Activated CD8-positive, alpha-beta memory T cell treated with anti-CD3 and anti-CD28 coated beads, Interleukin-2, amount 50 U/mL, for 1 hour (primary cell): ENCODE data around the gene NKX6-2.

Source experiments
- DNase-seq: peaks from one replicate; pipeline ENCODE4 v3.0.0-alpha.2; 2020; ENCODE audit errors: extremely low read depth

Gene NKX6-2

GRCh38 chr10:132813001-132813401, 27.1 kb upstream of the NKX6-2 start:
- no peak for DNase-seq

GRCh38 chr10:132812520-132812919, 26.6 kb upstream of the NKX6-2 start:
- DNase-seq, result no peak

- no peak for DNase-seq
These were observed 26.0 kb upstream of the NKX6-2 start for GRCh38 chr10:132811891-132812481.

- DNase-seq, result no peak
These were observed 25.1 kb upstream of the NKX6-2 start for GRCh38 chr10:132810807-132811700.

GRCh38 chr10:132810141-132810806, 24.3 kb upstream of the NKX6-2 start:
- DNase-seq, result no peak

GRCh38 chr10:132809232-132810140, 23.5 kb upstream of the NKX6-2 start:
- DNase-seq, result no peak

GRCh38 chr10:132808383-132809231, 22.7 kb upstream of the NKX6-2 start:
- no peak for DNase-seq

GRCh38 chr10:132807621-132808049, 21.7 kb upstream of the NKX6-2 start:
- DNase-seq, result no peak

GRCh38 chr10:132806561-132807003, 20.6 kb upstream of the NKX6-2 start:
- no peak for DNase-seq

- no peak for DNase-seq
These were observed 20.2 kb upstream of the NKX6-2 start for GRCh38 chr10:132806110-132806509.

- no peak for DNase-seq
These were observed 19.7 kb upstream of the NKX6-2 start for GRCh38 chr10:132805599-132805998.

GRCh38 chr10:132804785-132805426, 19.0 kb upstream of the NKX6-2 start:
- no peak for DNase-seq

- no peak for DNase-seq
These were observed 18.3 kb upstream of the NKX6-2 start for GRCh38 chr10:132804287-132804686.

- no peak for DNase-seq
These were observed 17.7 kb upstream of the NKX6-2 start for GRCh38 chr10:132803416-132804210.

- no peak for DNase-seq
These were observed 16.9 kb upstream of the NKX6-2 start for GRCh38 chr10:132802694-132803320.

- DNase-seq, result no peak
These were observed 16.1 kb upstream of the NKX6-2 start for GRCh38 chr10:132802048-132802447.

- DNase-seq, result no peak
These were observed 13.9 kb upstream of the NKX6-2 start for GRCh38 chr10:132799865-132800264.

- no peak for DNase-seq
These were observed 12.9 kb upstream of the NKX6-2 start for GRCh38 chr10:132798876-132799275.

- no peak for DNase-seq
These were observed 12.5 kb upstream of the NKX6-2 start for GRCh38 chr10:132798403-132798802.
